ENCODE measurements around the gene PGBD4. TPM values are rescaled to one million over a fixed set of nuclear protein-coding genes. Genes with fewer than 3 reads are reported as not detected.

The PGBD4 gene
- total and polyA plus RNA-seq, 2 of the 13 experiments (the other 11 are each of a cell fraction or from before 2014, with no cell fraction given), result 1.4 to 1.7 TPM

GRCh38 chr15:34101366-34102174, at the start of gene PGBD4, which contains the start of gene EMC7 (continued):
- TF ChIP-seq, protein P1, sequence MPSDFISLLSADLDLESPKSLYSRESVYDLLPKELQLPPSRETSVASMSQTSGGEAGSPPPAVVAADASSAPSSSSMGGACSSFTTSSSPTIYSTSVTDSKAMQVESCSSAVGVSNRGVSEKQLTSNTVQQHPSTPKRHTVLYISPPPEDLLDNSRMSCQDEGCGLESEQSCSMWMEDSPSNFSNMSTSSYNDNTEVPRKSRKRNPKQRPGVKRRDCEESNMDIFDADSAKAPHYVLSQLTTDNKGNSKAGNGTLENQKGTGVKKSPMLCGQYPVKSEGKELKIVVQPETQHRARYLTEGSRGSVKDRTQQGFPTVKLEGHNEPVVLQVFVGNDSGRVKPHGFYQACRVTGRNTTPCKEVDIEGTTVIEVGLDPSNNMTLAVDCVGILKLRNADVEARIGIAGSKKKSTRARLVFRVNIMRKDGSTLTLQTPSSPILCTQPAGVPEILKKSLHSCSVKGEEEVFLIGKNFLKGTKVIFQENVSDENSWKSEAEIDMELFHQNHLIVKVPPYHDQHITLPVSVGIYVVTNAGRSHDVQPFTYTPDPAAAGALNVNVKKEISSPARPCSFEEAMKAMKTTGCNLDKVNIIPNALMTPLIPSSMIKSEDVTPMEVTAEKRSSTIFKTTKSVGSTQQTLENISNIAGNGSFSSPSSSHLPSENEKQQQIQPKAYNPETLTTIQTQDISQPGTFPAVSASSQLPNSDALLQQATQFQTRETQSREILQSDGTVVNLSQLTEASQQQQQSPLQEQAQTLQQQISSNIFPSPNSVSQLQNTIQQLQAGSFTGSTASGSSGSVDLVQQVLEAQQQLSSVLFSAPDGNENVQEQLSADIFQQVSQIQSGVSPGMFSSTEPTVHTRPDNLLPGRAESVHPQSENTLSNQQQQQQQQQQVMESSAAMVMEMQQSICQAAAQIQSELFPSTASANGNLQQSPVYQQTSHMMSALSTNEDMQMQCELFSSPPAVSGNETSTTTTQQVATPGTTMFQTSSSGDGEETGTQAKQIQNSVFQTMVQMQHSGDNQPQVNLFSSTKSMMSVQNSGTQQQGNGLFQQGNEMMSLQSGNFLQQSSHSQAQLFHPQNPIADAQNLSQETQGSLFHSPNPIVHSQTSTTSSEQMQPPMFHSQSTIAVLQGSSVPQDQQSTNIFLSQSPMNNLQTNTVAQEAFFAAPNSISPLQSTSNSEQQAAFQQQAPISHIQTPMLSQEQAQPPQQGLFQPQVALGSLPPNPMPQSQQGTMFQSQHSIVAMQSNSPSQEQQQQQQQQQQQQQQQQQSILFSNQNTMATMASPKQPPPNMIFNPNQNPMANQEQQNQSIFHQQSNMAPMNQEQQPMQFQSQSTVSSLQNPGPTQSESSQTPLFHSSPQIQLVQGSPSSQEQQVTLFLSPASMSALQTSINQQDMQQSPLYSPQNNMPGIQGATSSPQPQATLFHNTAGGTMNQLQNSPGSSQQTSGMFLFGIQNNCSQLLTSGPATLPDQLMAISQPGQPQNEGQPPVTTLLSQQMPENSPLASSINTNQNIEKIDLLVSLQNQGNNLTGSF (CRISPR knock-in tag; IDR thresholded peaks at IDR 0.05), result no peak
- no peak for TF ChIP-seq NR2F1 (CRISPR knock-in tag; IDR thresholded peaks at IDR 0.05)
- TF ChIP-seq KDM5A (IDR thresholded peaks at IDR 0.05; ENCODE audit: borderline replicate concordance, low read length), result peak; percentile 85; the same call in 1 of the 2 replicates
- peak; percentile 84; the same call in 1 of the 2 replicates for TF ChIP-seq ZNF274 (CRISPR knock-in tag; IDR thresholded peaks at IDR 0.05)
- TF ChIP-seq PHF20 (CRISPR knock-in tag; IDR thresholded peaks at IDR 0.05), result peak; percentile 99
- peak; percentile 78 for TF ChIP-seq ZBTB21 (CRISPR knock-in tag; IDR thresholded peaks at IDR 0.05)
- no peak for TF ChIP-seq ZBTB46 (CRISPR knock-in tag; IDR thresholded peaks at IDR 0.05; ENCODE audit: borderline replicate concordance)
- TF ChIP-seq, protein P2, sequence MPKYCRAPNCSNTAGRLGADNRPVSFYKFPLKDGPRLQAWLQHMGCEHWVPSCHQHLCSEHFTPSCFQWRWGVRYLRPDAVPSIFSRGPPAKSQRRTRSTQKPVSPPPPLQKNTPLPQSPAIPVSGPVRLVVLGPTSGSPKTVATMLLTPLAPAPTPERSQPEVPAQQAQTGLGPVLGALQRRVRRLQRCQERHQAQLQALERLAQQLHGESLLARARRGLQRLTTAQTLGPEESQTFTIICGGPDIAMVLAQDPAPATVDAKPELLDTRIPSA (CRISPR knock-in tag; IDR thresholded peaks at IDR 0.05; ENCODE audit: borderline replicate concordance), result no peak
- TF ChIP-seq, protein P3, sequence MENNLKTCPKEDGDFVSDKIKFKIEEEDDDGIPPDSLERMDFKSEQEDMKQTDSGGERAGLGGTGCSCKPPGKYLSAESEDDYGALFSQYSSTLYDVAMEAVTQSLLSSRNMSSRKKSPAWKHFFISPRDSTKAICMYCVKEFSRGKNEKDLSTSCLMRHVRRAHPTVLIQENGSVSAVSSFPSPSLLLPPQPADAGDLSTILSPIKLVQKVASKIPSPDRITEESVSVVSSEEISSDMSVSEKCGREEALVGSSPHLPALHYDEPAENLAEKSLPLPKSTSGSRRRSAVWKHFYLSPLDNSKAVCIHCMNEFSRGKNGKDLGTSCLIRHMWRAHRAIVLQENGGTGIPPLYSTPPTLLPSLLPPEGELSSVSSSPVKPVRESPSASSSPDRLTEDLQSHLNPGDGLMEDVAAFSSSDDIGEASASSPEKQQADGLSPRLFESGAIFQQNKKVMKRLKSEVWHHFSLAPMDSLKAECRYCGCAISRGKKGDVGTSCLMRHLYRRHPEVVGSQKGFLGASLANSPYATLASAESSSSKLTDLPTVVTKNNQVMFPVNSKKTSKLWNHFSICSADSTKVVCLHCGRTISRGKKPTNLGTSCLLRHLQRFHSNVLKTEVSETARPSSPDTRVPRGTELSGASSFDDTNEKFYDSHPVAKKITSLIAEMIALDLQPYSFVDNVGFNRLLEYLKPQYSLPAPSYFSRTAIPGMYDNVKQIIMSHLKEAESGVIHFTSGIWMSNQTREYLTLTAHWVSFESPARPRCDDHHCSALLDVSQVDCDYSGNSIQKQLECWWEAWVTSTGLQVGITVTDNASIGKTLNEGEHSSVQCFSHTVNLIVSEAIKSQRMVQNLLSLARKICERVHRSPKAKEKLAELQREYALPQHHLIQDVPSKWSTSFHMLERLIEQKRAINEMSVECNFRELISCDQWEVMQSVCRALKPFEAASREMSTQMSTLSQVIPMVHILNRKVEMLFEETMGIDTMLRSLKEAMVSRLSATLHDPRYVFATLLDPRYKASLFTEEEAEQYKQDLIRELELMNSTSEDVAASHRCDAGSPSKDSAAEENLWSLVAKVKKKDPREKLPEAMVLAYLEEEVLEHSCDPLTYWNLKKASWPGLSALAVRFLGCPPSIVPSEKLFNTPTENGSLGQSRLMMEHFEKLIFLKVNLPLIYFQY (CRISPR knock-in tag; IDR thresholded peaks at IDR 0.05; ENCODE audit: borderline replicate concordance), result no peak
- TF ChIP-seq SETDB1 (CRISPR knock-in tag; IDR thresholded peaks at IDR 0.05; ENCODE audit: borderline replicate concordance), result no peak
- TF ChIP-seq, protein P4, sequence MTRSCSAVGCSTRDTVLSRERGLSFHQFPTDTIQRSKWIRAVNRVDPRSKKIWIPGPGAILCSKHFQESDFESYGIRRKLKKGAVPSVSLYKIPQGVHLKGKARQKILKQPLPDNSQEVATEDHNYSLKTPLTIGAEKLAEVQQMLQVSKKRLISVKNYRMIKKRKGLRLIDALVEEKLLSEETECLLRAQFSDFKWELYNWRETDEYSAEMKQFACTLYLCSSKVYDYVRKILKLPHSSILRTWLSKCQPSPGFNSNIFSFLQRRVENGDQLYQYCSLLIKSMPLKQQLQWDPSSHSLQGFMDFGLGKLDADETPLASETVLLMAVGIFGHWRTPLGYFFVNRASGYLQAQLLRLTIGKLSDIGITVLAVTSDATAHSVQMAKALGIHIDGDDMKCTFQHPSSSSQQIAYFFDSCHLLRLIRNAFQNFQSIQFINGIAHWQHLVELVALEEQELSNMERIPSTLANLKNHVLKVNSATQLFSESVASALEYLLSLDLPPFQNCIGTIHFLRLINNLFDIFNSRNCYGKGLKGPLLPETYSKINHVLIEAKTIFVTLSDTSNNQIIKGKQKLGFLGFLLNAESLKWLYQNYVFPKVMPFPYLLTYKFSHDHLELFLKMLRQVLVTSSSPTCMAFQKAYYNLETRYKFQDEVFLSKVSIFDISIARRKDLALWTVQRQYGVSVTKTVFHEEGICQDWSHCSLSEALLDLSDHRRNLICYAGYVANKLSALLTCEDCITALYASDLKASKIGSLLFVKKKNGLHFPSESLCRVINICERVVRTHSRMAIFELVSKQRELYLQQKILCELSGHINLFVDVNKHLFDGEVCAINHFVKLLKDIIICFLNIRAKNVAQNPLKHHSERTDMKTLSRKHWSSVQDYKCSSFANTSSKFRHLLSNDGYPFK (CRISPR knock-in tag; IDR thresholded peaks at IDR 0.05; ENCODE audit: borderline replicate concordance), result peak; percentile 100
- peak; percentile 95; the same call in 1 of the 2 replicates for TF ChIP-seq HDAC1 (CRISPR knock-in tag; IDR thresholded peaks at IDR 0.05)

Data from HepG2 (cell line).